AG04449 (cell line): Measurements from ENCODE around the gene ATP6V1C2.

Source experiments
- CTCF ChIA-PET: fragments of 350-600 bp; formaldehyde crosslinking; extraction: SDS; loops from one replicate; lab custom pipeline; 2021; ENCODE audit warnings: antibody characterized with exemption; lab: Yijun Ruan, JAX
- POLR2A ChIA-PET: fragments of 400-600, 350-600 bp; formaldehyde crosslinking; extraction: SDS; loops from one replicate; lab custom pipeline; 2020; ENCODE audit warnings: antibody characterized with exemption, inconsistent platforms; lab: Yijun Ruan, JAX
- DNase-seq: peaks from one replicate; pipeline ENCODE4 v3.0.0-alpha.2; 2010; ENCODE audit warnings: low read depth, low spot score
- H3K4me3 ChIP-seq: 2 replicates; pipeline ENCODE4 v1.5.1; 2011; ENCODE audit warnings: low read depth, mild to moderate bottlenecking, control low read depth, low read length
- TF ChIP-seq, protein P1 (sequence below): IDR thresholded peaks from one replicate; pipeline ENCODE4 v1.5.1; 2011; ENCODE audit warnings: mild to moderate bottlenecking, moderate library complexity, low read length, control low read depth, inconsistent platforms; ENCODE audit not compliant: insufficient read depth; ENCODE audit errors: missing control alignments

ATP6V1C2 gene

DNA sequence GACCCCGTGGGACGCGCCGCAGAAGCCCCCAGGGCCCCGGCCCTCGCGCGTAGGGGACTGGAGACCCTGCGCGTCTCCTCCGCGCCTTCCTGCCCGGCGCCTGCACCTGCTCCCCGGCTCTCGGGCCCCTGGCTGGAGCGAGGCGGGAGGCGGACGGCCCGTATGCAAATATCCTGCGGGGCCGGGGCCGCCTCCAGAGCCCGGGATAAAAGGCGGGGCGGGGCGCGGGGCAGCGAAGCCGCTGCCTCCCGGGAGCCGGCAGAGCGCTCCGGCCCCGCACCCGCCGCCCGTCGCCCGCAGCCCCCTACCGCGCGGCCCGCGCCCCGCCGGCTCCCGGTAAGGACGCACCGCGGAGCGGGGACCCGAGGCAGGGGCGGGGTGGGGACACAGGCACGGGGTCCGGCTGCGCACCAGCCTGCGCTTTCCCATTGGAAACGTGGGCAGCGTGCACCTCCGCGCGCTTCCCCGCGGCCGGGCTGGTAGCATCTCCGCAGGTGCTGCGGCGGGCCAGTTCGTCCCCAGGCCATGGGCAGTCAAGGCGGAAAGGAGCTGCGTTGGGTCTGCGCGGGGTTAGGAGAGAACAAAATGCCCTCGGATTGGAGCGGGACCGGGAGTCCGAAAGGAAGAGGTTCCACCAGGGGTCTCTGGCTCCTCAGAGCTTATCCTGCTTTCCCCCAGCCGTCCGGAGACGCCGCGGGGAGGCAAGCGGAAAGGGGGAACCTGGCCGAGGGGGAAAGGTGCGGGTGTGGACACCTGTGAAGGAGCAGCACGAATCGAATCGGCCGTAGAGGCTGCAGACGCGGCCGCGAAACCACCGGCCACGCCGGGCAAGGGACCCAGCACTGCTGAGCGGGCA lies at the start of gene ATP6V1C2:
Gene ATP6V1C2 (plus strand): TSS at position 235 of the 856 bp plus-strand sequence. CDS start 1,220 bp downstream, outside the sequence.
- CTCF ChIA-PET: interaction anchor here (1.8 kb wide), 1 partner anchor 19 kb away, joined by 4 read pairs; no protein-coding TSS in a partner anchor
- H3K4me3 ChIP-seq: peak within 1 kb of the TSS; percentile 15; the same call in 1 of the 2 replicates

GRCh38 chr2:10675131-10675530 lies 46.3 kb upstream of the ATP6V1C2 start:
- H3K4me3 ChIP-seq: no peak overlapping the region
- ChIA-PET CTCF (interaction anchor here (1.1 to 2.0 kb wide), 4 partner anchors 10 to 240 kb away, joined by 3 to 12 read pairs (median 4); partner anchors contain the start of gene ODC1), POLR2A (no interaction called here)
- DNase-seq: no peak
- TF ChIP-seq, protein P1, sequence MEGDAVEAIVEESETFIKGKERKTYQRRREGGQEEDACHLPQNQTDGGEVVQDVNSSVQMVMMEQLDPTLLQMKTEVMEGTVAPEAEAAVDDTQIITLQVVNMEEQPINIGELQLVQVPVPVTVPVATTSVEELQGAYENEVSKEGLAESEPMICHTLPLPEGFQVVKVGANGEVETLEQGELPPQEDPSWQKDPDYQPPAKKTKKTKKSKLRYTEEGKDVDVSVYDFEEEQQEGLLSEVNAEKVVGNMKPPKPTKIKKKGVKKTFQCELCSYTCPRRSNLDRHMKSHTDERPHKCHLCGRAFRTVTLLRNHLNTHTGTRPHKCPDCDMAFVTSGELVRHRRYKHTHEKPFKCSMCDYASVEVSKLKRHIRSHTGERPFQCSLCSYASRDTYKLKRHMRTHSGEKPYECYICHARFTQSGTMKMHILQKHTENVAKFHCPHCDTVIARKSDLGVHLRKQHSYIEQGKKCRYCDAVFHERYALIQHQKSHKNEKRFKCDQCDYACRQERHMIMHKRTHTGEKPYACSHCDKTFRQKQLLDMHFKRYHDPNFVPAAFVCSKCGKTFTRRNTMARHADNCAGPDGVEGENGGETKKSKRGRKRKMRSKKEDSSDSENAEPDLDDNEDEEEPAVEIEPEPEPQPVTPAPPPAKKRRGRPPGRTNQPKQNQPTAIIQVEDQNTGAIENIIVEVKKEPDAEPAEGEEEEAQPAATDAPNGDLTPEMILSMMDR: no peak

More for the DNA sequence above, at the start of gene ATP6V1C2:
- no peak for DNase-seq
- TF ChIP-seq, protein P1: no peak
- POLR2A ChIA-PET: no interaction called here

GRCh38 chr2:10678225-10678624 lies 43.2 kb upstream of the ATP6V1C2 start:
- CTCF ChIA-PET: interaction anchor here (1.0 to 1.7 kb wide), 4 partner anchors 9 to 18 kb away, joined by 3 to 8 read pairs (median 4); no protein-coding TSS in a partner anchor
- POLR2A ChIA-PET: no interaction called here
- TF ChIP-seq, protein P1: no peak
- DNase-seq: no peak
- H3K4me3 ChIP-seq: no peak overlapping the region

- POLR2A ChIA-PET: no interaction called here
- CTCF ChIA-PET: interaction anchor here (0.9 to 1.5 kb wide), 3 partner anchors 10 to 608 kb away, joined by 3 read pairs; partner anchors contain the start of gene NOL10
Observed at GRCh38 chr2:10680214-10680613, 41.2 kb upstream of the ATP6V1C2 start.

GRCh38 chr2:10680957-10681356 lies 40.5 kb upstream of the ATP6V1C2 start:
- H3K4me3 ChIP-seq: no peak overlapping the region
- CTCF ChIA-PET: interaction anchor here (0.5 to 2.6 kb wide), 4 partner anchors 9 to 21 kb away, joined by 3 to 7 read pairs (median 4); partner anchors contain the start of gene NOL10
- POLR2A ChIA-PET: interaction anchor here (0.6 kb wide), 1 partner anchor 562 kb away, joined by 3 read pairs; no protein-coding TSS in a partner anchor
- DNase-seq: no peak
- TF ChIP-seq, protein P1: no peak

More at GRCh38 chr2:10680214-10680613, 41.2 kb upstream of the ATP6V1C2 start:
- H3K4me3 ChIP-seq: no peak overlapping the region
- DNase-seq: no peak
- TF ChIP-seq, protein P1: no peak
